Ovary (tissue), 9 donors: ENCODE data around the gene NID1. TPM values are rescaled to one million over a fixed set of nuclear protein-coding genes. Genes with fewer than 3 reads are reported as not detected.
"Not testable (repeated sequence)": the region's sequence is repeated elsewhere in the genome, so short reads cannot be mapped to it uniquely, and the experiment has no call there.

Source experiments
- DNase-seq, 5 donors: peaks; one replicate each; pipeline ENCODE4 v3.0.0-alpha.2; 2019 to 2020
- H3K27ac ChIP-seq, 2 donors: fragments of 200-600 bp; one replicate each; pipeline versions ENCODE4 v1.5.1 to v1.8.0; 2019 to 2022
- H3K27me3 ChIP-seq: fragments of 200-600 bp; one replicate; pipeline ENCODE4 v1.8.0; 2022
- H3K36me3 ChIP-seq: fragments of 200-600 bp; sonication (generic); one replicate; pipeline ENCODE4 v1.5.1; 2019
- H3K4me1 ChIP-seq: one replicate; pipeline ENCODE4 v1.8.1; 2013; ENCODE audit warnings: mild to moderate bottlenecking, moderate library complexity; ENCODE audit not compliant: insufficient read depth
- H3K4me3 ChIP-seq: fragments of 200-600 bp; sonication (generic); one replicate; pipeline ENCODE4 v1.5.1; 2017
- H3K9me3 ChIP-seq, 2 donors: fragments of 200-600 bp in 1 of 2; sonication (generic) in 1 of 2; one replicate each; pipeline versions ENCODE4 v1.5.1 to v1.8.1; 2013 to 2019; ENCODE audit warnings: mild to moderate bottlenecking in 1 of 2, moderate library complexity in 1 of 2
- CTCF ChIP-seq, 3 donors: fragments of 450-650 bp in 2 of 3; fragments of 200-600 bp in 1 of 3; IDR thresholded peaks; one replicate each; pipeline versions ENCODE4 v1.5.1 to v1.8.0; 2016 to 2022; ENCODE audit warnings: antibody characterized with exemption in 3 of 3, mild to moderate bottlenecking in 1 of 3
- EP300 ChIP-seq: sonication (generic); formaldehyde crosslinking; IDR thresholded peaks from one replicate; pipeline ENCODE4 v1.6.1; 2017; ENCODE audit warnings: antibody characterized with exemption
- POLR2A ChIP-seq: fragments of 450-650 bp; IDR thresholded peaks from one replicate; pipeline ENCODE4 v1.6.1; 2017; ENCODE audit warnings: antibody characterized with exemption, mild to moderate bottlenecking, moderate library complexity
- WGBS, 3 donors: extraction: QIAGEN DNeasy Blood & Tissue Kit in 1 of 3; methylation state at CpG; one replicate each; pipeline versions ENCODE4 v1.1.5 to v1.1.7; 2013 to 2017; 5-methylcytosine and 5-hydroxymethylcytosine counted together
- intact Hi-C, 4 donors: fragments of 100-400 bp; cut with DNase I; formaldehyde crosslinking; loops; one replicate each; pipeline versions ENCODE4 v1.11.0 to v1.15.1; 2022 to 2023
- polyA plus RNA-seq, 2 donors: library from polyadenylated mRNA; stranded (reverse); fragments of 200-250 nt in 1 of 2; fragments of 350-450 nt in 1 of 2; fragmentation: Illumina TruSeq in 1 of 2; extraction: RNeasy Lipid Tissue Mini Kit (QIAGEN cat#74804) in 1 of 2; gene quantifications; one replicate each; pipeline ENCODE4 v1.2.3, GENCODE V29; 2013 to 2014
- total RNA-seq, 7 donors: library from RNA; depleted of rRNA in 2 of 7; stranded (reverse); fragments of >200 nt in 2 of 7; fragmentation: NEBNext Ultra II Directional in 3 of 7; extraction: Animal tissue kit (Norgen Biotek cat#: 25700) in 3 of 7; gene quantifications; one replicate each; pipeline versions ENCODE4 v1.1.0 to v1.2.4, GENCODE V29; 2016 to 2023
- donor health status: DM: no; HTN: no; CAD: no; lungs with moderate emphysema.
- donor health status: DM: no; HTN: no; CAD: no.
- donor health status: Bipolar disorder and iron deficiency.
- donor health status: DM: yes; HTN: yes; CAD: no.
- donor health status: DM: no; HTN: no; CAD: no.
- donor health status: DM: yes; HTN: yes; CAD: no.

Gene NID1
- total and polyA plus RNA-seq, 9 donors, result 59.2 to 147 (median 76.4) TPM

GRCh38 chr1:235971020-235971419 is 93.9 kb downstream of the NID1 start:
- H3K4me1 ChIP-seq, result peaks cover 3% of the 10 kb centered on the region
- H3K27me3 ChIP-seq, result no peaks in the 10 kb centered on the region
- 53 to 62% (median 56%) methylated on average over 3 of the region's 3 CpGs for WGBS, 3 donors
- H3K36me3 ChIP-seq, result no peaks in the 10 kb centered on the region
- intact Hi-C loops, result loop anchor here in 2 of 4 donors (5.0 to 10.0 kb wide), 2 partner anchors 94 to 96 kb away; partner anchors contain the start of gene NID1 (in 2 of the 2)
- peak overlapping the region in 1 of 2 donors; percentile 90 for H3K27ac ChIP-seq
- DNase-seq, result no peak
- H3K4me3 ChIP-seq, result no peak overlapping the region
- no peaks in the 10 kb centered on the region for H3K9me3 ChIP-seq
- TF ChIP-seq EP300, result no peak
- TF ChIP-seq CTCF (IDR thresholded peaks at IDR 0.05), result no peak
- no peak for TF ChIP-seq POLR2A

DNA sequence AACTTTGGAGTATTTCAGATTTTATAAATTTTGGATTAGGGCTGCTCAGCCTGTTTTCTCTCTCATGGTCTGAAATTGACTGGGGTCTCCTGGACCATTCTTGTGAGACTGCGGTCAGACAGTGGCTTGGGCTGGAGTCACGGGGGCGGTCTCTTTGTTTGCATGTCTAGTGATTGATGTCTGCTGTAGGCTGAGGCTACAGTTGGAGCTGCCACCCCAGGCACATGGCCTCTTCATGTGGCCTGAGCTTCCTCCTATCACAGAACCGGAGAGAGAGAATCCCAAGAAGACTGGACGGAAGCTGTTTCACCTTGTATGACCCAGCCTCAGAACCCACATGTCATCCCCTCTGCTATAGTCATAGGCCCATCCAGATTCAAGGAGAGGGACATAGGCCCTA is 96.1 kb downstream of the NID1 start:
- H3K27ac ChIP-seq, result no peak overlapping the region
- peaks cover 3% of the 10 kb centered on the region for H3K4me1 ChIP-seq
- no peaks in the 10 kb centered on the region for H3K36me3 ChIP-seq
- H3K27me3 ChIP-seq, result no peaks in the 10 kb centered on the region
- no peak for DNase-seq
- no peak overlapping the region for H3K4me3 ChIP-seq
- no peaks in the 10 kb centered on the region for H3K9me3 ChIP-seq
- TF ChIP-seq POLR2A, result no peak
- no peak for TF ChIP-seq EP300
- TF ChIP-seq CTCF (IDR thresholded peaks at IDR 0.05), result no peak
- intact Hi-C loops, result loop anchor here in 1 of 4 donors (10.0 kb wide), 1 partner anchor 454 kb away; no protein-coding TSS in a partner anchor
- 82 to 87% (median 86%) methylated on average over 5 of the region's 5 CpGs for WGBS, 3 donors

GRCh38 chr1:235966134-235966533 is 98.8 kb downstream of the NID1 start:
- intact Hi-C loops, result loop anchor here in 1 of 4 donors (10.0 kb wide), 1 partner anchor 451 kb away; no protein-coding TSS in a partner anchor
- WGBS, 3 donors, result 83 to 87% (median 84%) methylated on average over 5 of the region's 5 CpGs

GRCh38 chr1:235960809-235961208 is 104.1 kb downstream of the NID1 start:
- H3K4me3 ChIP-seq, result no peak overlapping the region
- H3K9me3 ChIP-seq, result no peaks in the 10 kb centered on the region
- WGBS, 3 donors, result 92 to 98% (median 97%) methylated on average over 4 of the region's 4 CpGs

More at GRCh38 chr1:235966134-235966533, 98.8 kb downstream of the NID1 start:
- H3K9me3 ChIP-seq, DNase-seq, H3K27me3 ChIP-seq, H3K36me3 ChIP-seq, H3K27ac ChIP-seq, H3K4me3 ChIP-seq, H3K4me1 ChIP-seq: not testable (repeated sequence)

GRCh38 chr1:235958021-235958420 is 106.9 kb downstream of the NID1 start:
- intact Hi-C loops, result no loop called here
- H3K9me3 ChIP-seq, result no peaks in the 10 kb centered on the region
- H3K36me3 ChIP-seq, result no peaks in the 10 kb centered on the region
- TF ChIP-seq POLR2A, result no peak
- TF ChIP-seq EP300, result no peak
- TF ChIP-seq CTCF (IDR thresholded peaks at IDR 0.05), result no peak
- 92 to 96% (median 94%) methylated on average over 12 of the region's 12 CpGs for WGBS, 3 donors
- no peak for DNase-seq
- no peaks in the 10 kb centered on the region for H3K27me3 ChIP-seq
- H3K4me3 ChIP-seq, result no peak overlapping the region
- no peaks in the 10 kb centered on the region for H3K4me1 ChIP-seq
- H3K27ac ChIP-seq, result no peak overlapping the region

More at GRCh38 chr1:235960809-235961208, 104.1 kb downstream of the NID1 start:
- no peaks in the 10 kb centered on the region for H3K4me1 ChIP-seq
- TF ChIP-seq POLR2A, result no peak
- intact Hi-C loops, result loop anchor here in 1 of 4 donors (10.0 kb wide), 1 partner anchor 446 kb away; no protein-coding TSS in a partner anchor
- no peak overlapping the region for H3K27ac ChIP-seq
- H3K27me3 ChIP-seq, result no peaks in the 10 kb centered on the region
- no peak for DNase-seq
- H3K36me3 ChIP-seq, result no peaks in the 10 kb centered on the region
